ENCODE data around the gene TFDP2. TPM values are rescaled to one million over a fixed set of nuclear protein-coding genes. Genes with fewer than 3 reads are reported as not detected.
A peak's percentile ranks its signal among the peaks of the same experiment; 100 is the strongest.
"Not testable (repeated sequence)": the region's sequence is repeated elsewhere in the genome, so short reads cannot be mapped to it uniquely, and the experiment has no call there.

The TFDP2 gene
- total and polyA plus RNA-seq, 7 donors = 14.3 to 74.8 (median 52.3) TPM

- Histone ChIP-seq H3K9me3 (no peaks in the 10 kb centered on the region), H3K4me1 (peaks cover 0 to 50% (median 30%) of the 10 kb centered on the region in 4 donors), H3K27me3 (no peaks in the 10 kb centered on the region), H3K36me3 (no peaks in the 10 kb centered on the region), H3K27ac (peak overlapping the region in 1 of 4 donors; percentile 52), H3K4me3 (no peak overlapping the region)
- intact Hi-C loops (cut with DNase I) = no loop called here
- no peak for DNase-seq
- no peak for TF ChIP-seq EP300 (IDR thresholded peaks at IDR 0.05)
- no peak for TF ChIP-seq POLR2A (IDR thresholded peaks at IDR 0.05)
Measured at GRCh38 chr3:141994856-141995255, 154.5 kb downstream of the TFDP2 start.

GRCh38 chr3:141992512-141992911, 156.8 kb downstream of the TFDP2 start:
- Histone ChIP-seq H3K4me3 (no peak overlapping the region), H3K36me3 (no peaks in the 10 kb centered on the region), H3K27me3 (no peaks in the 10 kb centered on the region), H3K27ac (no peak overlapping the region), H3K4me1 (peaks cover 0 to 50% (median 30%) of the 10 kb centered on the region in 4 donors), H3K9me3 (no peaks in the 10 kb centered on the region)
- DNase-seq = no peak
- TF ChIP-seq CTCF (IDR thresholded peaks at IDR 0.05) = no peak
- no peak for TF ChIP-seq EP300 (IDR thresholded peaks at IDR 0.05)
- no peak for TF ChIP-seq POLR2A (IDR thresholded peaks at IDR 0.05)
- TF ChIP-seq POLR2AphosphoS5 (IDR thresholded peaks at IDR 0.05) = no peak
- WGBS, 2 donors = 63 to 75% methylated on average over 2 of the region's 2 CpGs
- intact Hi-C loops (cut with DNase I) = no loop called here

- no peaks in the 10 kb centered on the region for H3K4me1 ChIP-seq
- H3K27me3 ChIP-seq = no peaks in the 10 kb centered on the region
- H3K27ac ChIP-seq = no peak overlapping the region
- TF ChIP-seq POLR2A (IDR thresholded peaks at IDR 0.05) = no peak
- no peak for TF ChIP-seq CTCF (IDR thresholded peaks at IDR 0.05)
- TF ChIP-seq EP300 (IDR thresholded peaks at IDR 0.05) = no peak
- no peak for TF ChIP-seq POLR2AphosphoS5 (IDR thresholded peaks at IDR 0.05)
- H3K4me3 ChIP-seq = no peak overlapping the region
- WGBS, 2 donors = 82 to 87% methylated on average over 2 of the region's 2 CpGs
- DNase-seq = no peak
- intact Hi-C loops (cut with DNase I) = no loop called here
- no peaks in the 10 kb centered on the region for H3K36me3 ChIP-seq
- no peaks in the 10 kb centered on the region for H3K9me3 ChIP-seq
Measured at GRCh38 chr3:141986548-141987107, 162.7 kb downstream of the TFDP2 start.

- Histone ChIP-seq H3K4me1 (no peaks in the 10 kb centered on the region), H3K27ac (no peak overlapping the region), H3K4me3 (no peak overlapping the region), H3K27me3 (no peaks in the 10 kb centered on the region), H3K36me3 (peaks cover 0 to 22% (median 0%) of the 10 kb centered on the region in 4 donors), H3K9me3 (no peaks in the 10 kb centered on the region)
- WGBS, 2 donors = 86 to 87% methylated on average over 3 of the region's 3 CpGs
- no peak for DNase-seq
- intact Hi-C loops (cut with DNase I) = no loop called here
- TF ChIP-seq EP300 (IDR thresholded peaks at IDR 0.05) (no peak), CTCF (IDR thresholded peaks at IDR 0.05) (no peak), POLR2A (IDR thresholded peaks at IDR 0.05) (no peak), POLR2AphosphoS5 (IDR thresholded peaks at IDR 0.05) (no peak)
Measured at GRCh38 chr3:141981084-141981483, 168.3 kb downstream of the TFDP2 start.

GRCh38 chr3:141979050-141979671, 170.2 kb downstream of the TFDP2 start:
- Histone ChIP-seq H3K9me3 (no peaks in the 10 kb centered on the region), H3K27ac (no peak overlapping the region), H3K27me3 (no peaks in the 10 kb centered on the region), H3K36me3 (peaks cover 0 to 25% (median 0%) of the 10 kb centered on the region in 4 donors), H3K4me1 (no peaks in the 10 kb centered on the region), H3K4me3 (no peak overlapping the region)
- intact Hi-C loops (cut with DNase I) = no loop called here
- TF ChIP-seq EP300 (IDR thresholded peaks at IDR 0.05) (no peak), CTCF (IDR thresholded peaks at IDR 0.05) (no peak), POLR2AphosphoS5 (IDR thresholded peaks at IDR 0.05) (no peak), POLR2A (IDR thresholded peaks at IDR 0.05) (no peak)
- 83 to 91% methylated on average over 5 of the region's 5 CpGs for WGBS, 2 donors
- no peak for DNase-seq

- DNase-seq; H3K4me3 ChIP-seq; intact Hi-C loops (cut with DNase I); H3K27ac ChIP-seq; H3K27me3 ChIP-seq; H3K9me3 ChIP-seq; H3K4me1 ChIP-seq: not testable (repeated sequence)
- H3K36me3 ChIP-seq = peaks cover 0 to 40% (median 0%) of the 10 kb centered on the region in 4 donors
- WGBS, 2 donors = 96 to 98% methylated on average over 8 of the region's 8 CpGs
Measured at GRCh38 chr3:141974777-141975176, 174.6 kb downstream of the TFDP2 start.
